H1 (cell line): Measurements from ENCODE around the gene NCOA1. TPM values are rescaled to one million over a fixed set of nuclear protein-coding genes. Genes with fewer than 3 reads are reported as not detected.

Source experiments
- CTCF ChIA-PET: fragments of 300-600 bp; sonication (Branson Sonifier 250); formaldehyde crosslinking; loops from one replicate; lab custom pipeline; 2021; ENCODE audit not compliant: partially characterized antibody; lab: Charles Lee
- POLR2A ChIA-PET: fragments of 300-600 bp; sonication (Branson Sonifier 250); formaldehyde crosslinking; loops from one replicate; lab custom pipeline; 2021; ENCODE audit warnings: inconsistent platforms; ENCODE audit not compliant: partially characterized antibody; lab: Charles Lee
- DNase-seq, 2 experiments: peaks; one replicate each; pipeline versions ENCODE4 v3.0.0 to v3.0.0-alpha.2; 2010 to 2022; ENCODE audit warnings: low spot score in 2 of 2, low read depth in 1 of 2, mixed read lengths in 1 of 2
- FAIRE-seq: peaks from 2 replicates; lab custom pipeline; 2011; peaks lifted over from hg19 to GRCh38; lab: Jason Lieb, UNC
- H2AFZ ChIP-seq: 2 replicates; pipeline ENCODE4 v1.8.1; 2012; ENCODE audit warnings: low read length, inconsistent platforms
- H2AK5ac ChIP-seq: 2 replicates; pipeline ENCODE4 v1.6.1; 2013; ENCODE audit warnings: low read depth, low read length
- H2BK120ac ChIP-seq: replicated peaks from 2 replicates; pipeline ENCODE3; 2013; ENCODE audit warnings: low read depth, low read length, inconsistent platforms
- H2BK12ac ChIP-seq: 2 replicates; pipeline ENCODE4 v1.6.1; 2013; ENCODE audit warnings: low read depth, low read length
- H2BK15ac ChIP-seq: 2 replicates; pipeline ENCODE4 v1.6.1; 2013; ENCODE audit warnings: low read length
- H2BK20ac ChIP-seq: 2 replicates; pipeline ENCODE4 v1.6.1; 2013; ENCODE audit warnings: low read length
- H2BK5ac ChIP-seq: 2 replicates; pipeline ENCODE4 v1.6.1; 2013; ENCODE audit warnings: low read depth, low read length
- H3K14ac ChIP-seq: 2 replicates; pipeline ENCODE4 v1.6.1; 2013; ENCODE audit warnings: inconsistent platforms; ENCODE audit not compliant: insufficient read length
- H3K18ac ChIP-seq: 2 replicates; pipeline ENCODE4 v1.6.1; 2013; ENCODE audit warnings: low read length; ENCODE audit errors: extremely low read depth
- H3K23ac ChIP-seq: 2 replicates; pipeline ENCODE4 v1.6.1; 2013; ENCODE audit warnings: inconsistent platforms; ENCODE audit not compliant: insufficient read length
- H3K23me2 ChIP-seq: 2 replicates; pipeline ENCODE4 v1.6.1; 2013; ENCODE audit warnings: low read depth, low read length
- H3K27ac ChIP-seq: 2 replicates; pipeline ENCODE4 v1.6.1; 2011; ENCODE audit warnings: low read depth, low read length, inconsistent platforms
- H3K27me3 ChIP-seq, 4 experiments: replicated peaks in 1 of 4; 1 replicate in 1 of 4; 2 replicates in 3 of 4; pipeline versions ENCODE4 v1.6.1 to v1.8.1; 2011 to 2013; ENCODE audit warnings: low read length in 3 of 4, mild to moderate bottlenecking in 3 of 4, inconsistent platforms in 2 of 4, mixed read lengths in 2 of 4, moderate library complexity in 1 of 4; ENCODE audit not compliant: control insufficient read depth in 3 of 4, insufficient read depth in 3 of 4; ENCODE audit errors: extremely low read depth in 1 of 4
- H3K36me3 ChIP-seq, 4 experiments: 2 replicates each; pipeline versions ENCODE4 v1.6.1 to v1.8.1; 2011 to 2013; ENCODE audit warnings: mild to moderate bottlenecking in 4 of 4, low read length in 3 of 4, moderate library complexity in 2 of 4, control low read depth in 1 of 4, inconsistent platforms in 1 of 4; ENCODE audit not compliant: insufficient read depth in 4 of 4, control insufficient read depth in 2 of 4
- H3K4ac ChIP-seq: replicated peaks from 2 replicates; pipeline ENCODE3; 2013; ENCODE audit warnings: low read length, low read depth, mixed read lengths, inconsistent platforms; ENCODE audit not compliant: insufficient read length
- H3K4me1 ChIP-seq, 4 experiments: replicated peaks in 1 of 4; 1 replicate in 1 of 4; 2 replicates in 3 of 4; pipeline versions ENCODE4 v1.6.1 to v1.8.1; 2011 to 2013; ENCODE audit warnings: low read length in 3 of 4, inconsistent platforms in 2 of 4, mixed read lengths in 1 of 4; ENCODE audit not compliant: insufficient read depth in 4 of 4, control insufficient read depth in 3 of 4
- H3K4me2 ChIP-seq, 2 experiments: 2 replicates each; pipeline versions ENCODE4 v1.6.1 to v1.8.1; 2011 to 2013; ENCODE audit warnings: low read depth in 2 of 2, low read length in 2 of 2, control low read depth in 1 of 2, inconsistent platforms in 1 of 2, mild to moderate bottlenecking in 1 of 2; ENCODE audit not compliant: insufficient read depth in 1 of 2
- H3K4me3 ChIP-seq, 4 experiments: fragments of 200-600, 300-600 bp in 1 of 4; sonication (generic), shearing (Covaris generic), sonication (Bioruptor Twin) in 1 of 4; 2 replicates each; pipeline versions ENCODE4 v1.5.1 to v1.8.1; 2011 to 2016; ENCODE audit warnings: low read length in 4 of 4, low read depth in 3 of 4, control low read depth in 2 of 4, inconsistent platforms in 2 of 4, mild to moderate bottlenecking in 2 of 4, mixed read lengths in 1 of 4, moderate library complexity in 1 of 4; ENCODE audit not compliant: insufficient read depth in 2 of 4; ENCODE audit errors: extremely low read depth in 1 of 4
- H3K56ac ChIP-seq: replicated peaks from 2 replicates; pipeline ENCODE3; 2013; ENCODE audit warnings: low read depth, mild to moderate bottlenecking, mixed read lengths, low read length, inconsistent platforms; ENCODE audit not compliant: insufficient read length
- H3K79me1 ChIP-seq: 2 replicates; pipeline ENCODE4 v1.6.1; 2013; ENCODE audit warnings: low read depth, low read length, control low read depth
- H3K79me2 ChIP-seq, 2 experiments: 2 replicates each; pipeline versions ENCODE4 v1.6.1 to v1.8.1; 2012 to 2013; ENCODE audit warnings: low read length in 2 of 2, mild to moderate bottlenecking in 2 of 2, inconsistent platforms in 1 of 2; ENCODE audit not compliant: insufficient read depth in 2 of 2, control insufficient read depth in 1 of 2
- H3K9ac ChIP-seq, 4 experiments: replicated peaks in 1 of 4; 1 replicate in 1 of 4; 2 replicates in 3 of 4; pipeline versions ENCODE4 v1.6.1 to v1.8.1; 2011 to 2013; ENCODE audit warnings: low read depth in 3 of 4, low read length in 3 of 4, control low read depth in 2 of 4, mild to moderate bottlenecking in 2 of 4, moderate library complexity in 2 of 4, inconsistent platforms in 1 of 4; ENCODE audit errors: extremely low read depth in 1 of 4
- H3K9me3 ChIP-seq, 2 experiments: 2 replicates each; pipeline versions ENCODE4 v1.6.1 to v1.8.1; 2012 to 2013; ENCODE audit warnings: mild to moderate bottlenecking in 2 of 2, moderate library complexity in 2 of 2, control low read depth in 1 of 2, inconsistent platforms in 1 of 2, low read depth in 1 of 2, low read length in 1 of 2, mixed read lengths in 1 of 2; ENCODE audit not compliant: insufficient read depth in 2 of 2
- H4K20me1 ChIP-seq, 2 experiments: replicated peaks in 1 of 2; 2 replicates each; pipeline versions ENCODE3 to v1.8.1; 2011 to 2013; ENCODE audit warnings: inconsistent platforms in 2 of 2, low read length in 2 of 2, mild to moderate bottlenecking in 1 of 2; ENCODE audit not compliant: insufficient read depth in 2 of 2, control insufficient read depth in 1 of 2
- H4K5ac ChIP-seq: 2 replicates; pipeline ENCODE4 v1.6.1; 2013; ENCODE audit warnings: low read length, low read depth, mixed read lengths, inconsistent platforms; ENCODE audit not compliant: insufficient read length
- H4K8ac ChIP-seq: 2 replicates; pipeline ENCODE4 v1.8.0; 2013; ENCODE audit warnings: mild to moderate bottlenecking, moderate library complexity, low read length, inconsistent platforms; ENCODE audit not compliant: insufficient read depth; ENCODE audit errors: extremely low read depth
- H4K91ac ChIP-seq: replicated peaks from 2 replicates; pipeline ENCODE3; 2013; ENCODE audit warnings: low read length, mixed read lengths, inconsistent platforms; ENCODE audit not compliant: insufficient read length
- CBX8 ChIP-seq: fragments of 300-800, 300-1000 bp; sonication (generic); IDR thresholded peaks from 2 replicates; pipeline ENCODE4 v1.7.1; 2016; ENCODE audit warnings: low read depth, low read length, borderline replicate concordance
- CREB1 ChIP-seq: IDR thresholded peaks from 2 replicates; pipeline ENCODE4 v1.6.1; 2012; ENCODE audit warnings: inconsistent platforms
- NANOG ChIP-seq: IDR thresholded peaks from 2 replicates; pipeline ENCODE4 v1.6.1; 2011; ENCODE audit warnings: low read length, low read depth, mild to moderate bottlenecking, inconsistent platforms; ENCODE audit not compliant: insufficient read depth, poor library complexity, severe bottlenecking
- RFX5 ChIP-seq: IDR thresholded peaks from 2 replicates; pipeline ENCODE4 v1.6.1; 2011; ENCODE audit warnings: low read depth, low read length, improper control_type of control experiment, borderline replicate concordance
- SAP30 ChIP-seq: fragments of 300-600 bp; sonication (generic); IDR thresholded peaks from 2 replicates; pipeline ENCODE4 v1.7.1; 2012; ENCODE audit warnings: low read length, moderate library complexity, mild to moderate bottlenecking, inconsistent platforms; ENCODE audit not compliant: insufficient read depth, insufficient replicate concordance
- WGBS, 2 experiments: shearing (Covaris generic) in 1 of 2; methylation state at CpG; one replicate each; pipeline versions ENCODE4 v1.1.6 to v1.1.7; 2013 to 2015; ENCODE audit warnings: low lambda C conversion rate in 2 of 2, mixed read lengths in 2 of 2, inconsistent platforms in 1 of 2, low coverage in 1 of 2, missing lambda C conversion rate in 1 of 2; ENCODE audit not compliant: insufficient replicate concordance in 2 of 2, insufficient coverage in 1 of 2, insufficient read length in 1 of 2; ENCODE audit errors: extremely low coverage in 1 of 2, missing lambda C conversion rate in 1 of 2; 5-methylcytosine and 5-hydroxymethylcytosine counted together
- polyA plus RNA-seq, 7 experiments: library from polyadenylated mRNA; depleted of rRNA in 3 of 7; stranded (reverse) in 5 of 7; unstranded in 2 of 7; fragments of >200 nt in 5 of 7; fragments of 200-250 nt in 2 of 7; gene quantifications; 1 replicate in 5 of 7; 2 replicates in 1 of 7; 4 replicates in 1 of 7; pipeline versions ENCODE4 v1.2.1 to v1.2.3, GENCODE V29; 2011 to 2013; ENCODE audit warnings: missing spikeins in 2 of 7, mixed read lengths in 2 of 7
- total RNA-seq: library from RNA; stranded (reverse); fragmentation: NEBNext Ultra II Directional; extraction: Animal tissue kit (Norgen Biotek cat#: 25700); gene quantifications from 2 replicates; pipeline ENCODE4 v1.2.1, GENCODE V29; 2021

The NCOA1 gene
- total and polyA plus RNA-seq, 2 of the 8 experiments (the other 6 are each of a cell fraction or from before 2014, with no cell fraction given), result 12.8 to 17.9 TPM

DNA sequence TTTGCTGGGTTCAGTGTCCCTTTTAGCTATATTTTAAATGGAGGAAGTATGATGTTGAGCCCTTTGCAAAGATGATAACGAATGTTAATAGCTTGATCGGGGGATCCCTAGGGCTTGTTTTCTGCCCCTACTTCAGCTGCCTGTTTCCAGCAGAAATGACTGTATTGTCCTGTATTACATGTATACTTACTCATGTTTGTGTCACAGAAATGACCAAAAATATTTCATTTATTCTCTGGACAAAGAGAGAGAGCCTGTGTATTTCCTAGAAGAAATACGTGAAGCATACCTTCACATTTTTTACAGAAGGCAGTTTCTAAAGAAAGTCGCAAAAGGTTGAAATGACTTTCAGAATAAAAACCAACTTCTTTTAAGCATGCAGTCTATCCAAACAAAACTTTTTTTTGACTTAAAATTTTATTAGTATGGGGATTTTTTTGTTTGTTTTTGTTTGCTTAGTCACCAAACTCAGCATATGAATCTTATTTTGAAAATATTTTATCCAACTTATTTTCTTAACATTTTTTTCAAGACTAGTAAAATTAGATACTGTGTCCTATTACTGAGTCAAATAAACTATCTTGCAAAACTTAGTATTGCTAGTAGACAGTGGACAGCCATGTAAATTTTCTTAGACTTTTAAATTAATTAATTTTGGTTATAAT is 233.2 kb downstream of the NCOA1 start:
- DNase-seq, result no peak
- H2BK5ac ChIP-seq, result no peak overlapping the region
- H4K5ac ChIP-seq, result no peak overlapping the region
- H3K9me3 ChIP-seq, result no peaks in the 10 kb centered on the region
- no peak overlapping the region for H4K91ac ChIP-seq
- no peak overlapping the region for H3K4me3 ChIP-seq
- CTCF ChIA-PET, result no interaction called here
- no peak overlapping the region for H2BK12ac ChIP-seq
- 92% methylated on average over 4 of the region's 4 CpGs; no CpG with 5 or more reads in 1 of the 2 experiments for WGBS, 2 experiments
- H4K8ac ChIP-seq, result no peak overlapping the region
- no peak overlapping the region for H3K14ac ChIP-seq
- H2AK5ac ChIP-seq, result no peak overlapping the region
- no peaks in the 10 kb centered on the region for H3K79me2 ChIP-seq
- TF ChIP-seq CBX8 (no peak), CREB1 (no peak), RFX5 (no peak), NANOG (no peak), SAP30 (no peak)
- H3K23ac ChIP-seq, result no peak overlapping the region
- no peak overlapping the region for H2BK20ac ChIP-seq
- no peaks in the 10 kb centered on the region for H3K23me2 ChIP-seq
- no peak overlapping the region for H3K56ac ChIP-seq
- no peaks in the 10 kb centered on the region for H3K4me1 ChIP-seq
- no peak overlapping the region for H3K18ac ChIP-seq
- no peak overlapping the region for H2AFZ ChIP-seq
- peaks cover 0 to 1% of the 10 kb centered on the region in 2 experiments for H4K20me1 ChIP-seq
- H3K4ac ChIP-seq, result no peak overlapping the region
- no peak overlapping the region for H2BK15ac ChIP-seq
- FAIRE-seq, result no peak
- H2BK120ac ChIP-seq, result no peak overlapping the region
- H3K36me3 ChIP-seq, result no peaks in the 10 kb centered on the region
- H3K4me2 ChIP-seq, result no peak overlapping the region
- POLR2A ChIA-PET, result no interaction called here
- H3K79me1 ChIP-seq, result no peaks in the 10 kb centered on the region
- no peak overlapping the region for H3K9ac ChIP-seq
- H3K27ac ChIP-seq, result no peak overlapping the region
- no peaks in the 10 kb centered on the region for H3K27me3 ChIP-seq
